Stromal cell of bone marrow (primary cell): ENCODE measurements around the gene TRAPPC12.
"Not testable (repeated sequence)": the region's sequence is repeated elsewhere in the genome, so short reads cannot be mapped to it uniquely, and the experiment has no call there.

Experiments
- DNase-seq: peaks from one replicate; pipeline ENCODE4 v3.0.0-alpha.2; 2012; ENCODE audit warnings: low read depth

Gene TRAPPC12

DNA sequence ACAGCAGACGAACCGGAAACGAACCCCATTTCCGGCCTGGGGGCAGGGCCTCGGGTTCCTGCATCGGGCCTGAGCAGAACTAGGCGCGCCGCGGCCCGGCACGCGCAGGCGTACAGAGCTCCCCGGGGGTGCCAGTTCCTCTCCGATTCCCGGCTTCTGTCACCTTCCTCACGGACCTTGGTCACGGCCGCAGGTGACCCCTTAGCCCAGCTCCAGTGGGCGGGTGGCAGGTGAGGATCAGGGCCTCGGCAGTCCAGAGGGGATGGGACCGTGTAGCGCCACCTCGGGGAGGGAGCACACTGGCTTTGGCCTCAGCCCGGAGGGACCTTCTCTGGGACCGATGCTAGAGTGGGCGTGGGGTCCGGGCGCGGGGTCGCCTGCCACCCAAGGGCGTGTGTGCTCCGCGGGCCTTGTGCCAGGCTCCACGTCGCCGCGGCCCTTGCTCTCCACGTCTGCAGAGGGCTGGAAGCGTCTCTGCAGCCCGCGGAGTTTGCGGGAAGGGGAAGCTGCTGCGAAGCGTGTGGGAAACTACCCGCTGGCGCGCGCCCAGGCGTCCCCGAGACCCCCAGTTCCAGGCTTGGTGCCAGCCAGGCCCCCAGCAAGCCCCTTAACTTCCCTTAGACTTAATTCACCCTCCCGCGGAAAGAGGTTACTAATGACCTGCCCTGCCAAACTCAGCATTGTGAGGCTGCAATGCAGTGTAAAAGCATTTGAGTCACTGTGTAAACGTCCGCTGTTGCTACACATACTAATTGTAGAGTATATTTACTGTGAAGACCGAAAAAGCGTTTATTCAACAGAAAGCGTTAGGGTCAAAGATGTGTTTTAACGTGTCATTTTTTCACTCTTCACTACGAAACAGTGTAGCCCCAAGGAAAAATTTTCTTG lies at the start of gene TRAPPC12:
Gene TRAPPC12 (plus strand): TSS at position 48 of the 888 bp plus-strand sequence. CDS start 7,930 bp downstream, outside the sequence.
- DNase-seq: peak; percentile 74

DNA sequence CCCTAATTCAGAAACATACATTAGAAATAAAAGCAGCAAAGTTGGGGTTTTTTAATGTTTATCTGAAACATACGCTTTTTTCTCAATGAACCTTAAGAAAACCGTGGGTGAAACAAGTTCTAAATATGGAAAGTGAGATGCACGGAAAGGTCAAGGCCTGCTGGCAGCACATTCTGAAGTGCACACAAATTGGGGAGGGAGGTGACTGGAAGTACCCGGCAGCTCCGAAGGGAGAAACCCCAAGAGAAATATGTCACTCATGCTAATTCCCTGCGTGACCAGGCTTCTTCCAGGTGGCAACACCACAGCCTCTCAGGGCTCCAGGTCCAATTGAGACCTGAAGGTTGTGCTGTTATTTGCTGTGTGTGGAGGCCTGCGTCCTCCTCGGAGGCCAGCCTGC lies 47.4 kb upstream of the TRAPPC12 start:
- no peak for DNase-seq

DNA sequence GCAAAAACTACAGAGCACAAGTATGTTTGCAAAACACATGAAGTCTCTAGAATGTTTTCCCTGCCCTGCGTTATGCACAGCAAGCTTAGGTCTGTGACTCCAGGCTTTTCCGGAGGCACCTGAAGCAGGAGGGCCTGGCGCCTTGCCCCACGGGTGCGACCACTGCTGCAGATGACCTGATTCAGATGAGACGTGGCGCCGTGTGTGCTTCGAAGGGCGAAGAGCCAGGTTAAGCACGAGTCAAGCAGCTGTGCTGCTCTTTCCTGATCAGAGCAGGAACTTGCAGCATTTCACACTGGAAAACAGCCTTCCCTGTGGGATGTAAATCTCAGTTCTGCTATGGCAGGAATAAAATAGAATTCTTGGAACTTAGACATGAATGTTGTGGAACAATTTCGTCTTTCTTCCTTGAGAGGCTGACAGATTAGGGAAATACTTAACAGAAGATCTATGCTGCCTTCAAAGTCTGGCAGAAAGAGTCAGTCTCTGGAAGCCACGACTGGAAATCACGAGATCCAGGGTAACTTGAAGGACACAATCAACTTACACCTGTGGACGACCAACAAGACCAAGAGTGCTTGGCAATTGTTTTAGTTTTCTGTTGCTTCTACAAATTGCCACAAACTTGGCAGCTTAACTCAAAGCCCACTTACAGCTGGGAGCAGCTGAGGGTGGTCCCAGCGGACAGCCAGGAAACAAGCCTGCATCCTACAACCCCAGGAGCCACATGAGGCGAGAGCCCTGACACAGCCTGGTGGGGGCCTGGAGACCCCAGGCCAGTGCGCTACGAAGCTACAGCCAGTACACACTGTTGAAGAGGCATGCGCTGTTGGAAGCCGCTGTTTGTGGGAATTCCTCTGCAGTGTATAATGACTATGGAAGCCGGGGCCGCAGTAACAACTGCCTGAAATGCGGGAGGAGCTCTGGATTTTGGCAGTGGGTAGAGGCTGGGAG lies 44.8 kb upstream of the TRAPPC12 start:
- DNase-seq: no peak

- DNase-seq: no peak
These were observed 42.6 kb upstream of the TRAPPC12 start for GRCh38 chr2:3336844-3337243.

- no peak for DNase-seq
These were observed 41.2 kb upstream of the TRAPPC12 start for GRCh38 chr2:3338340-3338739.

GRCh38 chr2:3340144-3340543 lies 39.4 kb upstream of the TRAPPC12 start:
- DNase-seq: no peak

GRCh38 chr2:3341336-3341735 lies 38.2 kb upstream of the TRAPPC12 start:
- DNase-seq: no peak

GRCh38 chr2:3342324-3342723 lies 37.2 kb upstream of the TRAPPC12 start:
- DNase-seq: no peak

DNA sequence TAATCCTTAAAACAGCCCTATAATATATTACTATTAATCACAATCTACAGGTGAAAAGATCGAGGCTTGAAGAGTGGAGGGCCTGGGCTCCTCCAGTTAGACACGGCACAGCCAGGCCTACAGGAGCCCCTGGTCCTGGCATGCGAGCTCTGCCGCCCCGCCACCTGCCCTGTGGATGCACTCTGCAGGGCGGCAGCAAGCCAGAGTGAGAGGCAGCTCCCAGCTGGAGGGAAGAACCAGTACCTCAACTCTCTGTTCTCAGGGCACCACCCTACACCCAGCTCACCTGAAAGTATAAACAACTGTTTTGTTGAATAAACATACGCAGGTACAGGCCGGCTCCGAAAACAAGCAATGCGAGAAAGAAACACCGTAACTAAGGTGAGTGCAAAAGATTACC lies 36.5 kb upstream of the TRAPPC12 start:
- no peak for DNase-seq

DNA sequence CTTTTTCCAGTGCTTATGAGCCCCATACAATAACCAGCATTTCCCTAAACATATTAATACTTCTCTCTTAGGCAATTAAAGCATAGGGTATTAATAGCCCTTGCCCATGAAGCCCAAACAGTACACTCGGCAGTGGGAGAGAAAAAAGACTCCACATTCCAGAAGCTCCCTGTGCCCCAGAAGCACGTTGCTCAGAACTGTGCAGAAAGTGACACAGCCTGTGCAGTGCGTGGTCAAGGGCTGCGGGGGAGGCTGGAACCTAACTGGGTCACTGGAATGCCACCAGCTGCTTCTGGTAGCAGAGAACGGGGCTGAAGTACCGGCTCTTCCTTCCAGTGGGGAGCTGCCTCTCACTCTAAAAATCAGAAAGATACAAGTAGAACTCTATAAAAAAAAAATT lies 34.6 kb upstream of the TRAPPC12 start:
- no peak for DNase-seq

- no peak for DNase-seq
These were observed 33.9 kb upstream of the TRAPPC12 start for GRCh38 chr2:3345621-3346020.

- DNase-seq: no peak
These were observed 30.7 kb upstream of the TRAPPC12 start for GRCh38 chr2:3348767-3349166.

- no peak for DNase-seq
These were observed 30.2 kb upstream of the TRAPPC12 start for GRCh38 chr2:3349211-3349693.

DNA sequence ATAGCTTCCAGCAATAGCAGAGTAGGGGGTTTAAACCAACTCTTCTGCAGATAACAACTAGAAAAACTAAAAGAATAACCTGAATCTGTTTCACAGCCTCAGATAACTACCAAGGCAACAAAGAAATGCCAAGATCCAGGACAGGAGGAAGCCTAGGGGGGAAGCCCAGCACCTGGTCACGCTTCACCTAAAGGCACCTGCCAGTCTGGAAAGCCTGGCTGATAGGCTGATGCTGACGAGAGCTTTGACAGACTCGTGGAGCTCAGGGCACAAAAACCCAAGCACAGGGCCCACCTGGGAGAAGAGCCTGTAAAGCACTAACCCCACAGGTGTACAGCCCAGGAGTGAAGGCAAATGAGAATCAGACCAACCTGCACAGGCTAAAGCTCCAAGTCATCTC lies 24.5 kb upstream of the TRAPPC12 start:
- no peak for DNase-seq

- DNase-seq: no peak
These were observed 23.4 kb upstream of the TRAPPC12 start for GRCh38 chr2:3355951-3356569.

DNA sequence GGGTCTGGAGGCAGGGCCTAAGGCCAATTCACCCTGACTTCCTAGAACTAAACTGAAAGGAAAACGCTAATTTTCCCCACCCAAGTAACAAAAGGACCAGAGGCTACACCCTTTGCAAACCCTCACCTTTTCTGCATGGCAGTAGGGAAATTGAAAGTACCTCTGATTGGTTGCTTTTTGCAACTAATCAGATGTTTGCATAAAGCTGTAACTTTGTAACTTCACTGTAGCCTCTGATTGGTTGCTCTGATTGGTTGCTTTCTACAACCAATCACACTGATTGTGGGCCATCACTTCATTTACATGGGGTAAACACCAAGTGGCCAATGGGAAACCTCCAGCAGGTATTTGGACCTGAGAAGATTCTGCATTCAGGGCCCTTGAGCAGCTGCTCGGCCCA lies 22.7 kb upstream of the TRAPPC12 start:
- no peak for DNase-seq

DNA sequence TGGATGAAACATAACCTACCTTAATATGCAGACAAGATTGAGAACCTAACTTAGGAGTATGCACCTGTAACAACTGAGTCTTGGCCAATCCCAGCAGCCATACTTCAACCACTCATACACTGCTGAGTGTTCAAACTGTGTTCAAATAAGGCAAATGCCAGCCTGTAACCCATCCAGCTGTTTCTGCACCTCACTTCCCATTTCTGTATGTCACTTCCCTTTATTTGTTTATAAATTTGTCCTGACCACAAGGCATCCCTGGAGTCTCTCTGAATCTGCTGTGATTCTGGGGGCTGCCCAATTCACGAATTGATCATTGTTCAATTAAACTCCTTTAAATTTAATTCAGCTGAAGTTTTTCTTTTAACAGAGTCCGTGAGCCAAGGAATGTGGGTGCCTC lies 22.0 kb upstream of the TRAPPC12 start:
- not testable (repeated sequence) for DNase-seq

GRCh38 chr2:3357926-3358325 lies 21.6 kb upstream of the TRAPPC12 start:
- no peak for DNase-seq

GRCh38 chr2:3361518-3362389 lies 17.7 kb upstream of the TRAPPC12 start:
- DNase-seq: no peak

DNA sequence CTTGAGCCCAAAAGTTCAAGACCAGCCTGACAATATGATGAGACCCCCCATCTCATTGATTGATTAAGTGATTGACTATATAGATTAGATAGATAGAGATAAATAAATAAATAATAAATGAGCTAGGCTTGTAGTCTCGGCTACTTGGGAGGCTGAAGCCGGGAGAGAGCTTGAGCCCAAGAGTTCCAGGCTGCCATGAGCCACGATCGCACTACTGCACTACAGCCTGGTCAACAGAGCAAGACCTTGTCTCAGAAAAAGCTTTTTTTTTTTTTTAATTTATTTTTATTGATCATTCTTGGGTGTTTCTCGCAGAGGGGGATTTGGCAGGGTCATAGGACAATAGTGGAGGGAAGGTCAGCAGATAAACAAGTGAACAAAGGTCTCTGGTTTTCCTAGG lies 14.3 kb upstream of the TRAPPC12 start:
- no peak for DNase-seq

DNA sequence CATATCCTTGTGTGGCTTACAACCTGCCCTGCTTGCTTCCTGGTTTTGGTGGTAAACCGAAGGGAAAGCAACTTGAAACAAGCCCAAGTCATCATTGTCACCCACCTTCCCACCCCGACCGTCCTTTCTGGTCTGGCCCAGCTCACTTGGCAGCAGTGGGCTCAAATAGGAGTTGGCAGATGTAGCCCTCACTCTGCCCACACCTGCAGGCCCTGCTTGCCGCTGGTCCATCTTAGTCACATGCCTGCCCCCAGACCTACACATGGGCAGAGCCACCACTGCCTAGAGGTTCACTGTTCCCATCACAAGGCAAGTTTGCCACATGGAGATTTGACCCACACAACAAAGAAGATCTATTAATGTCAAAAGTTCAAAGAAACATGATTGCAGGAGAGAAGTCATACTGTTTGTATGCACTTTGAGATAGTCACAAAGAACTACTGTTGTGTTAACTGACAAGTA lies 11.2 kb upstream of the TRAPPC12 start:
- no peak for DNase-seq
